ENCODE results near the gene C17orf58. TPM values are rescaled to one million over a fixed set of nuclear protein-coding genes. Genes with fewer than 3 reads are reported as not detected.
A peak's percentile ranks its signal among the peaks of the same experiment; 100 is the strongest.

Gene C17orf58
- total RNA-seq, 4 donors from 2014 or later, result 2.6 to 20.3 (median 7.6) TPM

- Histone ChIP-seq H3K27ac (no peak overlapping the region), H3K36me3 (no peaks in the 10 kb centered on the region), H3K4me1 (no peaks in the 10 kb centered on the region), H3K27me3 (no peaks in the 10 kb centered on the region), H3K4me3 (no peak overlapping the region), H3K9me3 (no peaks in the 10 kb centered on the region)
- intact Hi-C loops (cut with DNase I; ENCODE audit: low total_unique reads), result no loop called here
- no peak for DNase-seq
- TF ChIP-seq, protein P1, sequence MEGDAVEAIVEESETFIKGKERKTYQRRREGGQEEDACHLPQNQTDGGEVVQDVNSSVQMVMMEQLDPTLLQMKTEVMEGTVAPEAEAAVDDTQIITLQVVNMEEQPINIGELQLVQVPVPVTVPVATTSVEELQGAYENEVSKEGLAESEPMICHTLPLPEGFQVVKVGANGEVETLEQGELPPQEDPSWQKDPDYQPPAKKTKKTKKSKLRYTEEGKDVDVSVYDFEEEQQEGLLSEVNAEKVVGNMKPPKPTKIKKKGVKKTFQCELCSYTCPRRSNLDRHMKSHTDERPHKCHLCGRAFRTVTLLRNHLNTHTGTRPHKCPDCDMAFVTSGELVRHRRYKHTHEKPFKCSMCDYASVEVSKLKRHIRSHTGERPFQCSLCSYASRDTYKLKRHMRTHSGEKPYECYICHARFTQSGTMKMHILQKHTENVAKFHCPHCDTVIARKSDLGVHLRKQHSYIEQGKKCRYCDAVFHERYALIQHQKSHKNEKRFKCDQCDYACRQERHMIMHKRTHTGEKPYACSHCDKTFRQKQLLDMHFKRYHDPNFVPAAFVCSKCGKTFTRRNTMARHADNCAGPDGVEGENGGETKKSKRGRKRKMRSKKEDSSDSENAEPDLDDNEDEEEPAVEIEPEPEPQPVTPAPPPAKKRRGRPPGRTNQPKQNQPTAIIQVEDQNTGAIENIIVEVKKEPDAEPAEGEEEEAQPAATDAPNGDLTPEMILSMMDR (IDR thresholded peaks at IDR 0.05), result no peak
- TF ChIP-seq POLR2A (IDR thresholded peaks at IDR 0.05), result no peak
These were observed 18.9 kb upstream of the C17orf58 start for GRCh38 chr17:68015081-68015723.

- Histone ChIP-seq H3K27me3 (no peaks in the 10 kb centered on the region), H3K27ac (no peak overlapping the region), H3K9me3 (no peaks in the 10 kb centered on the region), H3K36me3 (no peaks in the 10 kb centered on the region), H3K4me1 (no peaks in the 10 kb centered on the region), H3K4me3 (no peak overlapping the region)
- TF ChIP-seq POLR2A (IDR thresholded peaks at IDR 0.05), result no peak
- TF ChIP-seq, protein P1 (IDR thresholded peaks at IDR 0.05), result no peak
- intact Hi-C loops (cut with DNase I; ENCODE audit: low total_unique reads), result no loop called here
- DNase-seq, result no peak
These were observed 17.1 kb upstream of the C17orf58 start for GRCh38 chr17:68013385-68013784.

DNA sequence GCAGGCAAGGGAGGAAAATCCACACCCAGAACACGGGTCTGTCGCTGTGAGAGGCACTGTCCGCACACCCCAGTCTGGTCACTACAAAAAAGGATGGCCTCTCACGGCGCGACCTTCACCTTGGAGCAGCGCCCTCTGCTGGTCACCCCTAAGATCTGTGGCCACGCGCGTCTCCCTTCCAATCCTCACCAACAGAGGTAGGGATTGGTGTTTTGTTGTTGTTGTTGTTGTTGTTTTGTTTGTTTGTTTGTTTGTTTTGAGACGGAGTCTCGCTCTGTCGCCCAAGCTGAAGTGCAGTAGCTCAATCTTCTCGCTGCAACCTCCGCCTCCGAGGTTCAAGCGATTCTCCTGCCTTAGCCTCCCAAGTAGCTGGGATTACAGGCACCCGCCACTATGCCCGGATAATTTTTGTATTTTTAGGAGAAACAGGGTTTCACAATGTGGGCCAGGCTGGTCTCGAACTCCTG lies 15.0 kb upstream of the C17orf58 start:
- no peaks in the 10 kb centered on the region for H3K27me3 ChIP-seq
- TF ChIP-seq, protein P1 (IDR thresholded peaks at IDR 0.05), result peak; percentile 50 to 60 (median 55)
- no peak for TF ChIP-seq POLR2A (IDR thresholded peaks at IDR 0.05)
- intact Hi-C loops (cut with DNase I; ENCODE audit: low total_unique reads), result no loop called here
- no peaks in the 10 kb centered on the region for H3K4me1 ChIP-seq
- H3K27ac ChIP-seq, result no peak overlapping the region
- H3K36me3 ChIP-seq, result no peaks in the 10 kb centered on the region
- peak in 1 of 2 donors; percentile 36 for DNase-seq
- H3K4me3 ChIP-seq, result no peak overlapping the region
- no peaks in the 10 kb centered on the region for H3K9me3 ChIP-seq

- H3K36me3 ChIP-seq, result no peaks in the 10 kb centered on the region
- no peak overlapping the region for H3K4me3 ChIP-seq
- no peaks in the 10 kb centered on the region for H3K9me3 ChIP-seq
- H3K27ac ChIP-seq, result no peak overlapping the region
- no peak for TF ChIP-seq POLR2A (IDR thresholded peaks at IDR 0.05)
- TF ChIP-seq, protein P1 (IDR thresholded peaks at IDR 0.05), result no peak
- DNase-seq, result no peak
- no peaks in the 10 kb centered on the region for H3K27me3 ChIP-seq
- intact Hi-C loops (cut with DNase I; ENCODE audit: low total_unique reads), result no loop called here
- H3K4me1 ChIP-seq, result no peaks in the 10 kb centered on the region
These were observed 10.5 kb upstream of the C17orf58 start for GRCh38 chr17:68006797-68007196.

GRCh38 chr17:68004201-68004600 lies 7.9 kb upstream of the C17orf58 start:
- no peak for TF ChIP-seq POLR2A (IDR thresholded peaks at IDR 0.05)
- TF ChIP-seq, protein P1 (IDR thresholded peaks at IDR 0.05), result no peak
- Histone ChIP-seq H3K27me3 (no peaks in the 10 kb centered on the region), H3K27ac (no peak overlapping the region), H3K36me3 (no peaks in the 10 kb centered on the region), H3K4me1 (no peaks in the 10 kb centered on the region), H3K4me3 (no peak overlapping the region), H3K9me3 (no peaks in the 10 kb centered on the region)
- no peak for DNase-seq
- intact Hi-C loops (cut with DNase I; ENCODE audit: low total_unique reads), result no loop called here

Measured in uterus (tissue), 4 donors.